Adipocyte (in vitro differentiated cells): ENCODE results near the gene ANKRD40.

Experiments used
- DNase-seq: peaks from one replicate; pipeline ENCODE4 v3.0.0-alpha.2; 2015; ENCODE audit warnings: low read depth
- H3K27me3 ChIP-seq: replicated peaks from 2 replicates; pipeline ENCODE4 v1.7.0; 2013; ENCODE audit warnings: mild to moderate bottlenecking, low read length, moderate library complexity; ENCODE audit not compliant: control insufficient read depth, insufficient read depth
- H3K36me3 ChIP-seq: 2 replicates; pipeline ENCODE4 v1.7.0; 2013; ENCODE audit warnings: low read length, mild to moderate bottlenecking, moderate library complexity; ENCODE audit not compliant: control insufficient read depth, insufficient read depth, severe bottlenecking
- H3K4me1 ChIP-seq: 2 replicates; pipeline ENCODE4 v1.7.0; 2013; ENCODE audit warnings: mild to moderate bottlenecking, low read length, moderate library complexity; ENCODE audit not compliant: control insufficient read depth, insufficient read depth
- H3K4me3 ChIP-seq: 2 replicates; pipeline ENCODE4 v1.7.0; 2013; ENCODE audit warnings: mild to moderate bottlenecking, low read length, moderate library complexity
- H3K9ac ChIP-seq: 2 replicates; pipeline ENCODE4 v1.7.0; 2013; ENCODE audit warnings: mild to moderate bottlenecking, low read length, moderate library complexity
- H3K9me3 ChIP-seq: 2 replicates; pipeline ENCODE4 v1.7.0; 2013; ENCODE audit warnings: mild to moderate bottlenecking, low read length, moderate library complexity; ENCODE audit not compliant: control insufficient read depth

ANKRD40 gene, protein sequence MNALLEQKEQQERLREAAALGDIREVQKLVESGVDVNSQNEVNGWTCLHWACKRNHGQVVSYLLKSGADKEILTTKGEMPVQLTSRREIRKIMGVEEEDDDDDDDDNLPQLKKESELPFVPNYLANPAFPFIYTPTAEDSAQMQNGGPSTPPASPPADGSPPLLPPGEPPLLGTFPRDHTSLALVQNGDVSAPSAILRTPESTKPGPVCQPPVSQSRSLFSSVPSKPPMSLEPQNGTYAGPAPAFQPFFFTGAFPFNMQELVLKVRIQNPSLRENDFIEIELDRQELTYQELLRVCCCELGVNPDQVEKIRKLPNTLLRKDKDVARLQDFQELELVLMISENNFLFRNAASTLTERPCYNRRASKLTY

DNA sequence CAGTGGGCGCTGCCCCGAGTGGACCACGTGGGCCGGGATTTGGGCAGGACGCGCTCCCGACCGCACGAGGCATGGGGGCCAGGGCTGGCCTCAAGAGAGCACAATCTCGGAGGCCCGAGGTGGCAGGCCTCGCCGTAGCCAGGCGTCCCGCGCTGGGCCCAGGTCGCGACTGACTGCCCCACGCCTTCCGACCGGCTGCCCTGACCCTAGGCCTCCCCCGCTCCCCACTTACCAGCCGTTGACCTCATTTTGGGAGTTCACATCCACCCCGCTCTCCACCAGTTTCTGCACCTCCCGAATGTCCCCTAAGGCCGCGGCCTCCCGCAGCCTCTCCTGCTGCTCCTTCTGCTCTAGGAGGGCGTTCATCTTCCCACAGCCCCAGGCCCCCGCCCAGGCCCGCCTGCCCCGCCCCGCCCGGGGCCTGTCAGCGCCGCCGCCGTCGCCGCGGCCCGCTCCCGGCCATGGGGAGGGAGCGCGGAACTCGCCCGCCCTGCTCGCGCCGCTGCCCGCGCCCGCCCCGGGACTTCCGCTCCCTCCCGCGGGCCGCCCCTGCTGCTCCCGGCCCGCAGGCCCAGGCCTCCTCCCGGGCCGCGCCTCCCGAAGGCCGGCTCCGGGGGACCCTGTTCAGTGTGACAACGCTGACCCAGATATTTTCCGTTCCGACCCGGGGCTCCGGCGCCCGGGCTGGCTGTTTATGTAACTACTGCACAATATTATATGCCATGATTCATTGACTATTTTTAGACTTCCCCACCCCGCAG lies at the start of gene ANKRD40:
TSS of gene ANKRD40 (minus strand) at position 626 of the 761 bp plus-strand sequence. CDS start at position 366, 260 bp downstream.
- peak; percentile 96 for DNase-seq
- Histone ChIP-seq H3K9ac (peak within 1 kb of the TSS; percentile 95), H3K36me3 (peaks cover 10% of the 10 kb centered on the region), H3K4me1 (peaks cover 27% of the 10 kb centered on the region), H3K4me3 (peak within 1 kb of the TSS; percentile 86), H3K27me3 (no peaks in the 10 kb centered on the region), H3K9me3 (no peaks in the 10 kb centered on the region)

DNA sequence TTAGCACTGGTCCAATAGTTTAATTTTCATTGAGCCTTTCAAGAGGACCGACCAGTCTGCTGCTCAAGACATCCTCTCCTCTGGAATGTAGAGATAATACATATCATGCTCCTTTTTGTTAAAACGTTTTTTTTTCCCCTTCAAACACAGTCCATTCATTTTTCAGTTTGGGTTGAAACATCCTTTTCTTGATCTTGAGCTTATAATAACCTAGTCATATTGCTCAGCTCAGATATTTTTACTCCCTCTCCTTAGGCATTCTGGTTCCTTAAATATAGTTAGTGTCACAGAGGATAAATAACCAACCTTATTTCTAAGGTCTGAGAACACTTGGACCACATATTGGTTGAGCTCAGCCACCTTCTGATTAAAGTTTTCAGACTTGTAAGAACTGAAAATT lies 46.8 kb upstream of the ANKRD40 start:
- H3K36me3 ChIP-seq = peaks cover 64% of the 10 kb centered on the region
- H3K9ac ChIP-seq = no peak overlapping the region
- H3K27me3 ChIP-seq = no peaks in the 10 kb centered on the region
- no peaks in the 10 kb centered on the region for H3K9me3 ChIP-seq
- no peak for DNase-seq
- no peak overlapping the region for H3K4me3 ChIP-seq
- peaks cover 2% of the 10 kb centered on the region for H3K4me1 ChIP-seq

DNA sequence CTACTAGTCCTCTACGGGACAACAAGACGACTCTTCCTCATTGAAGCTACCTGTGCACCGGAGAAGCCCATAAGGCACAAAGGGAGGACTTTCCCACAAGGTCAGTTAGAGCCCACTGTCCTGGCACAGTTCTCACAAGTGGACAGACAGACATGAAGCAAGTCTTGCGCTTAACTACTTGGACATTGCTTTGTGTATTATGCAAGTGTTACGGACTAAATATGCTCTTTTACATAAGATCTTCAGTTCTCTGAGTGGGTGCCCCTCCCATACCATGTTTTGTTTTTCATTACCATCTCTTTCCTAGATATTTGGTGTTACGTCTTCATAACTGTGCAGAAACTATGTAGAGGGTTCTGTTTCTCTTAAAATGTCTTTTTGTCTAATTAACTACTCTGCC lies 41.5 kb upstream of the ANKRD40 start:
- H3K9me3 ChIP-seq = no peaks in the 10 kb centered on the region
- H3K36me3 ChIP-seq = peaks cover 100% of the 10 kb centered on the region
- DNase-seq = no peak
- no peaks in the 10 kb centered on the region for H3K27me3 ChIP-seq
- H3K4me3 ChIP-seq = no peak overlapping the region
- H3K4me1 ChIP-seq = peaks cover 14% of the 10 kb centered on the region
- no peak overlapping the region for H3K9ac ChIP-seq

DNA sequence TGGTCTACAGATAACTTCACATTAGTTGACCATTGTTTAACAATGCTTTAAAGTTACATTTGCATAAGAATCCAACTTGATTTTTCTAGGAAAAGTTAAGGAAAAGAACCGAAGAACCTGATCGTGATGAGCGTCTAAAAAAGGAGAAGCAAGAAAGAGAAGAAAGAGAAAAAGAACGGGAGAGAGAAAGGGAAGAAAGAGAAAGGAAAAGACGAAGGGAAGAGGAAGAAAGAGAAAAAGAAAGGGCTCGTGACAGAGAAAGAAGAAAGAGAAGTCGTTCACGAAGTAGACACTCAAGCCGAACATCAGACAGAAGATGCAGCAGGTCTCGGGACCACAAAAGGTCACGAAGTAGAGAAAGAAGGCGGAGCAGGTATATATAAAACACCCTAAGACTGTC lies 37.9 kb upstream of the ANKRD40 start:
- Histone ChIP-seq H3K9me3 (no peaks in the 10 kb centered on the region), H3K27me3 (no peaks in the 10 kb centered on the region), H3K4me3 (no peak overlapping the region), H3K36me3 (peaks cover 99% of the 10 kb centered on the region), H3K9ac (no peak overlapping the region), H3K4me1 (peaks cover 17% of the 10 kb centered on the region)
- DNase-seq = no peak

DNA sequence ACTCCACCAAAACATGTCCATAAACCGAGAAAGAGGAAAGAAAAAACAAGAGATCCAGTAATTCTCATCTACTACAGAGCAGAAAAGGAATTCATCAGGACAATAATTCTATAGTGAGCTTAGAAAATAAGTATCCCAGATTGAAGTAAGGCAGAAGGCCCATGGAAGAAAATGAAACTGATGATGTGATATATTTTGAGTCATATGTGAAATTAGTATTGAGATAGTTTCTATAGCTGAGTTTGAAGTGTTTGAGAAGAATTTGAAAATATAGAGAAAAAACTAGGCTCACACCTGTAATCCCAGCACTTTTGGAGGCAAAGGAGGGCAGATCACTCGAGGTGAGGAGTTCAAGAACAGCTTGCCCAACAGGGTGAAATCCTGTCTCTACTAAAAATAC lies 31.4 kb upstream of the ANKRD40 start:
- no peak for DNase-seq
- no peak overlapping the region for H3K4me3 ChIP-seq
- H3K9me3 ChIP-seq = no peaks in the 10 kb centered on the region
- H3K4me1 ChIP-seq = peaks cover 24% of the 10 kb centered on the region
- no peaks in the 10 kb centered on the region for H3K27me3 ChIP-seq
- H3K36me3 ChIP-seq = peaks cover 69% of the 10 kb centered on the region
- H3K9ac ChIP-seq = no peak overlapping the region

DNA sequence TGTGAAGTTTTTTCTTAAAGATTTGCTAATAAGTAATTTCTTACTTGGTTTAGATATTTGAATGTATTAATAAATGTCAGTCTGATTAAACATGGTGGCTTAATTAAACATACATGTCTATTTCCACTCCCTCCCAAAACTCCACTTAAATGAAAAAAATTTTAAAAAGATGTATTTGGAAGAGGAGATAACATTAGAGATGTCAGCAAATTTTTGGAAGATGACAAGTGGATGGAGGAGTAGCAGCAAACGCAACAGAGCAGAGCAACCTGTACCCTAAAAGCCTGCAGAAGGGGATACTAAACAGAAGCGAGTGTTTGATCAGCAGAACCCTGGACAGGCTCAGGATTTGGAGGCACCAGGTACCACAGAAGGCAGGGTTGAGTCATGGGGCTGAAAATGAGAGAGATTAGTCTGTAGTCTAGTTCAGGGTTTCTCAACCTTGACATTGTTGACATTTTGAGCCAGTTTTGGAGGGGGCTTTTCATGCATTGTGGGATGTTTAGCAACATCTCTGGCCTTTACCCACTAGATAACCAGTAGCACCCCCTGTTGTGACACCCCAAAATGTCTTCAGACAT lies 29.5 kb upstream of the ANKRD40 start:
- peaks cover 29% of the 10 kb centered on the region for H3K4me1 ChIP-seq
- peaks cover 50% of the 10 kb centered on the region for H3K36me3 ChIP-seq
- H3K4me3 ChIP-seq = no peak overlapping the region
- no peaks in the 10 kb centered on the region for H3K9me3 ChIP-seq
- no peaks in the 10 kb centered on the region for H3K27me3 ChIP-seq
- no peak for DNase-seq
- H3K9ac ChIP-seq = no peak overlapping the region

DNA sequence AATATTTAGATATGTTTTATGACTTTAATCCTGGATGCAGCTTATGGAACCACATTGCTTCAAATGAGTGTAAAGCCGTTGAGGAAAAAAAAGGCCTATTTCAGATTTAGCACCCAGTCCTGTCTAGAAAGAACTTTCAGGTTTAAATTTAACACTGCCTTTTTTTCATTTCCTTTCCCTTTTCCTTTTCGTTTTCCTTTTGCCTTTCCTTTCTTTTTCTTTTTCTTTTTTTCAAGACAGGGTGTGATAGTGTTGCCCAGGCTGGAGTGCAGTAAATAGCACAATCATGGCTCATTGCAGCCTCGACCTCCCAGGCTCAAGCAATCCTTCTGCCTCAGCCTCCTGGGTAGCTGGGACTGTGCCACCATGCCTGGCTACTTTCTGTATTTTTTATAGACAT lies 27.6 kb upstream of the ANKRD40 start:
- H3K9ac ChIP-seq = no peak overlapping the region
- no peak for DNase-seq
- H3K36me3 ChIP-seq = peaks cover 32% of the 10 kb centered on the region
- no peaks in the 10 kb centered on the region for H3K27me3 ChIP-seq
- H3K4me1 ChIP-seq = peaks cover 34% of the 10 kb centered on the region
- no peak overlapping the region for H3K4me3 ChIP-seq
- H3K9me3 ChIP-seq = no peaks in the 10 kb centered on the region

DNA sequence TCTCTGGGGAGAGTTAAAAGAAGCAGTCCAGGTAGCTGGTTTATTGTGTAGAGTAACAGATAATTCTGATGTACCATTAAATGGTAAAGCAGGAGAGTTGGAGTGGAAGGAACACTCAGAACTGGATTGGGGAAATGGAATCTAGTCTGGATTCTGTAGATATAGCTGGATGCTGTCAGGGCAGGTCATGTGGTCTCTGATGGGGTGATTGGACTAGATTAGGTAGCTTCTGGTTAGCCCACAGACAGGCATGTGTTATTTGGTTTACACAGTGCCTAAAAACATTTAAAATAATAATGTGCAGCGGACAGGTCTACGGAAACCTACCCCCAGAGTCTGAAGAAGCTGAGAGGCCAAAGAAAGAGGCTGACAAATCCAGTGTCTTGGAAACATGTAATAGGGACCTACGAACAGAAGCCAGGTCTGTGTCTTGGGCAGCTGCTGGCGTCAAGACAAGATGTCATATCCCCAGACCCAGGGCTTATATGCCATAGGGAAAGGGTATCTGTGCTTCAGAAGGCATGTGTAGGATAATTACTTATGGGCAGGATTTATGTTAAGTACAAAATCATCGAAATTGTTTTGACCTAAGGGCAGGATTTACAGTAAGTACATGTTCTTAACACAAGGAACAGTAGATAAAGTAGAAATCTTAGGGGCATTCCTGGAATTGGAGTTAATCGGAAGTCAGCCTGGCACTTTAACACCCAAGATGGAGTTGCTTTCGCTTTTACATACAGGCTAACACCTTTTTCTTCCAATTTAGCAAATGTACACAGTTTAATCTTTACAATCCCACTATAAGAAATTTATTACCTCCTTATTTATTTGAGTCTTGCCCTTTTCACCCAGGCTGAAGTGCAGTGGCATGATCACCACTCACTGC lies 24.1 kb upstream of the ANKRD40 start:
- no peak overlapping the region for H3K4me3 ChIP-seq
- H3K27me3 ChIP-seq = no peaks in the 10 kb centered on the region
- H3K36me3 ChIP-seq = no peaks in the 10 kb centered on the region
- peaks cover 24% of the 10 kb centered on the region for H3K4me1 ChIP-seq
- no peak for DNase-seq
- no peaks in the 10 kb centered on the region for H3K9me3 ChIP-seq
- H3K9ac ChIP-seq = no peak overlapping the region

DNA sequence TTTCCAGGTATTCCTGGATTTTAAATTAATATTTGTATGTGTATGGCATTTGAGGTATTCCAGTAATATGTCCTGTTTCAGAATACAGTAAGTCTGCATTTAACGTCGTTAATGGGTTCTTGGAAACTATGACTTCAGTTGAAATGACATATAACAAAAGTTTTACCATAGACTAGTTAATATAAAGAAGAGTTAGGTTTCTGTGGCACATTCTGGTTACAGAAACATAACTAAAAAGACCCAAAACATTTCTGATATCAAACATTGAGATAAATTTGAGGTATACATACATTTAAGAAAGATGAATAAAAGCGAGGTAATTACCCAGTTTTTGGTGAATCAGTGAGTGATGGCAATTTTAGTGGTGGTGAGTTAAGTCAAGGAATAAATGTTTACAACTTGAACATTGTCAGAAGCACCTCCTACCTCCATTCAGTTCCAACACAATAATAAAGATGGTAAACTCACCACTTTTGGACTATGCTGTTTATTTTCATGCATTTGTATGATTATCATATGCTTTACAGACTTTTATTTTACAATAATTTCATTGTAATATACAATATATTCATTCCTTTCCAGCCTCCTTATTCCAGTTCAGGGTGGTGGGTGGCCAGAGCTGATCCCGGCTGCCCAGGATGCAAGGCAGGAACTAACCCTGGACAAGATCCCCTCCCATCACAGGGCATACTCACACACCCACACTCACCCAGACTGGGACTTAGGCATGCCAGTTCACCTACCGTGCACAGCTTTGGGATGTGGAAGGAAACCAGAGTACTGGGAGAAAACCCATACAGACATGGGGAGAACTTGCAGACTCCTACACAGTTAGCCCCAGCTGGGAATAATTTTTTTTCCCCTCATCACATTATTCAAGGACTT lies 21.4 kb upstream of the ANKRD40 start:
- H3K4me3 ChIP-seq = no peak overlapping the region

DNA sequence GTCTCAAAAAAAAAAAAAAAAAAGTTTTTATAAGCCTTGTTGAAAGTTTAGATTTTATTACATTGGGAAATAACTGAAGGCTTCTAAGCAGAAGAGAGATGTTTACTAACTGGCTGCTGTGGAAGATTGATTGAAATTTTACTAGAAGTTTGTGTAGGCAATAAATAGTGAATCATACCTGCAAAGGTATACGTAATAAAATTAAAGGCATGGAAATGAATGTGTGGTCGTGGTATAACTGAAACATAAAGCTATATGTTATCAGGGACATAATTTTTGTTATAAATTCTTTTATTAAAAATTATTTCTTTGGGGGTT lies 20.4 kb upstream of the ANKRD40 start:
- Histone ChIP-seq H3K9me3 (no peaks in the 10 kb centered on the region), H3K27me3 (no peaks in the 10 kb centered on the region), H3K36me3 (no peaks in the 10 kb centered on the region), H3K4me3 (no peak overlapping the region), H3K9ac (no peak overlapping the region), H3K4me1 (peaks cover 34% of the 10 kb centered on the region)
- no peak for DNase-seq

More for the DNA sequence above, 21.4 kb upstream of the ANKRD40 start:
- DNase-seq = no peak
- Histone ChIP-seq H3K4me1 (peaks cover 29% of the 10 kb centered on the region), H3K9ac (no peak overlapping the region), H3K9me3 (no peaks in the 10 kb centered on the region), H3K36me3 (no peaks in the 10 kb centered on the region), H3K27me3 (no peaks in the 10 kb centered on the region)
